Liver (tissue), 2 donors: ENCODE results near the gene OR14A2.

Experiments
- CTCF ChIP-seq: fragments of 150-350 bp; IDR thresholded peaks from 2 replicates; pipeline ENCODE4 v1.5.1; 2017; ENCODE audit warnings: improper control_type of control experiment, low read depth, low read length; ENCODE audit not compliant: missing input control
- FOXA1 ChIP-seq: IDR thresholded peaks from 2 replicates; pipeline ENCODE4 v1.6.1; 2016; ENCODE audit warnings: antibody characterized with exemption
- TF ChIP-seq, protein P1 (sequence below): IDR thresholded peaks from 2 replicates; pipeline ENCODE4 v1.6.1; 2016; ENCODE audit warnings: antibody characterized with exemption
- donor health status: healthy.

GRCh38 chr1:247760456-247760855 lies 12.5 kb upstream of the OR14A2 start, which contains the start of gene OR1C1:
- no peak for TF ChIP-seq CTCF
- TF ChIP-seq, protein P1, sequence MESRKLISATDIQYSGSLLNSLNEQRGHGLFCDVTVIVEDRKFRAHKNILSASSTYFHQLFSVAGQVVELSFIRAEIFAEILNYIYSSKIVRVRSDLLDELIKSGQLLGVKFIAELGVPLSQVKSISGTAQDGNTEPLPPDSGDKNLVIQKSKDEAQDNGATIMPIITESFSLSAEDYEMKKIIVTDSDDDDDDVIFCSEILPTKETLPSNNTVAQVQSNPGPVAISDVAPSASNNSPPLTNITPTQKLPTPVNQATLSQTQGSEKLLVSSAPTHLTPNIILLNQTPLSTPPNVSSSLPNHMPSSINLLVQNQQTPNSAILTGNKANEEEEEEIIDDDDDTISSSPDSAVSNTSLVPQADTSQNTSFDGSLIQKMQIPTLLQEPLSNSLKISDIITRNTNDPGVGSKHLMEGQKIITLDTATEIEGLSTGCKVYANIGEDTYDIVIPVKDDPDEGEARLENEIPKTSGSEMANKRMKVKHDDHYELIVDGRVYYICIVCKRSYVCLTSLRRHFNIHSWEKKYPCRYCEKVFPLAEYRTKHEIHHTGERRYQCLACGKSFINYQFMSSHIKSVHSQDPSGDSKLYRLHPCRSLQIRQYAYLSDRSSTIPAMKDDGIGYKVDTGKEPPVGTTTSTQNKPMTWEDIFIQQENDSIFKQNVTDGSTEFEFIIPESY, result no peak
- TF ChIP-seq FOXA1, result no peak
